ENCODE measurements around the gene MCC.

The MCC gene

DNA sequence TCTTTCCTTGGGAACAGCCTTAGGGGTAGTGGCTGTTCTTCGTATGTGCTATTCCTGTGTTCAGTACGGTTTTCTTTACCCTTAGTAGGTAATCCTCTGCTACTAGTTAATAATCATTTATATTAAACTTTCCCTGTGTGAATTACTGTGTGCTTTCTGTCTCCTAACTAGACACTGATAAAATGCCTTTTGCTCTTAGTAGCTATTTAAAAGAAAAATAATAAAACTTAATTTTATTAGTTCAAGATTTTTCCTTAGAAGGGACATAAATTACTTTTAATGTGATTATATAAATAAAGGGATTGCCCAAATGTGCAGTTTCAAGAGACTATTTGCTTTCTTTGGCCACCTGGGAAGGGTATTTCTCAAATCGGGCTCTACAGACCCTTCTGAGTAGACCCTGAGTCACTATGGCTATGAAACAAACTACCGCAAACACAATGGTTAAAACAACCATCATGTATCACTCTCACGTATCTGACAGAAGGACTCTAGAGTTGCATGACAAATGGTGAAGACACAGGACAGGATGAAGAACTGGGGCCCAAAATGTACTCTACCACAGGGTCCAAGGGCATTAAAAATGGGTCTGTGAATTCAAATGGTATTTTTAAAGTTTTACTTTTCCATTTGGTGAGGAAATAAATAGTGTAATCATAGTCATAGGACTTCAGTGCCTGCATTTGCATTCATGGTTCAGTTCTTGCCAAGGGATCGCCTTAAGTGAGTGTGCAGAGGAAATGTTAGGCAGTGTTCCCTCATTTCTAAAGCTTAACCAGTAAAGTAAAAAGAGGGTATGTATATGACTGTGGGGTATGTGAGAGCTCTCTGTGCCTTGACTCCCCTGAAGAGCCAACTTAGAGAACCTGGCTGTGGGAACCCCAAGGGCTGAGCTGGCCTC is 150.5 kb downstream of the MCC start:
- no peak for TF ChIP-seq CTCF (IDR thresholded peaks at IDR 0.05; ENCODE audit: low read depth, low read length)

GRCh38 chr5:113336975-113337374 is 151.3 kb downstream of the MCC start:
- TF ChIP-seq CTCF (IDR thresholded peaks at IDR 0.05; ENCODE audit: low read depth, low read length): peak; percentile 73
- Histone ChIP-seq H3K4me3 (ENCODE audit: low read depth, low read length) (no peak overlapping the region), H3K27ac (no peak overlapping the region), H3K9me3 (ENCODE audit: severe bottlenecking) (no peaks in the 10 kb centered on the region), H3K27me3 (ENCODE audit: insufficient read depth, low read depth, severe bottlenecking) (no peaks in the 10 kb centered on the region), H3K36me3 (no peaks in the 10 kb centered on the region)
- peak; percentile 37 for DNase-seq

More for the DNA sequence above, 150.5 kb downstream of the MCC start:
- no peak overlapping the region for H3K4me3 ChIP-seq (ENCODE audit: low read depth, low read length)
- DNase-seq: no peak
- H3K36me3 ChIP-seq: no peaks in the 10 kb centered on the region
- H3K9me3 ChIP-seq (ENCODE audit: severe bottlenecking): no peaks in the 10 kb centered on the region
- no peak overlapping the region for H3K27ac ChIP-seq
- H3K27me3 ChIP-seq (ENCODE audit: insufficient read depth, low read depth, severe bottlenecking): no peaks in the 10 kb centered on the region

- H3K27ac ChIP-seq: no peak overlapping the region
- H3K27me3 ChIP-seq (ENCODE audit: insufficient read depth, low read depth, severe bottlenecking): no peaks in the 10 kb centered on the region
- no peaks in the 10 kb centered on the region for H3K36me3 ChIP-seq
- H3K9me3 ChIP-seq (ENCODE audit: severe bottlenecking): no peaks in the 10 kb centered on the region
- no peak for DNase-seq
- TF ChIP-seq CTCF (IDR thresholded peaks at IDR 0.05; ENCODE audit: low read depth, low read length): no peak
- no peak overlapping the region for H3K4me3 ChIP-seq (ENCODE audit: low read depth, low read length)
Measured at GRCh38 chr5:113333411-113333810, 154.8 kb downstream of the MCC start.

DNA sequence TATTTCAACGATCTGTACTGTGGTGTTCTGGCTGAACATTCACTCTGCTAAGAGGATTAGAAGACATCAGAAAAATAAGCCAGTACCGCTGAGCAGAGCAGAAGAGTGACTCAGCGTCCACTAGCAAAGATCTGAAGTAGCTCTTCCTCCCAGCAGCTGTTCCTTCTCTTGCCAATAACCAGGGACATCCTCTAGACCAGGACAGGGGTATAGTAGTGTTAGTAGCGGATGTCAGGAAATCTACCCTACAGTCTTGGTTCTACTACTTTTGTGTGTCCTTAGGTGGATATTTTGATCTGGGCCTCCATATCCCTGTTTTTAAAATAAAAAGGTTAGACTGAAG is 157.1 kb downstream of the MCC start:
- H3K36me3 ChIP-seq: no peaks in the 10 kb centered on the region
- TF ChIP-seq CTCF (IDR thresholded peaks at IDR 0.05; ENCODE audit: low read depth, low read length): no peak
- DNase-seq: peak; percentile 65
- no peaks in the 10 kb centered on the region for H3K9me3 ChIP-seq (ENCODE audit: severe bottlenecking)
- peak overlapping the region; percentile 28 for H3K4me3 ChIP-seq (ENCODE audit: low read depth, low read length)
- peak overlapping the region; percentile 77 for H3K27ac ChIP-seq
- no peaks in the 10 kb centered on the region for H3K27me3 ChIP-seq (ENCODE audit: insufficient read depth, low read depth, severe bottlenecking)

- H3K4me3 ChIP-seq (ENCODE audit: low read depth, low read length): peak overlapping the region; percentile 28
- TF ChIP-seq CTCF (IDR thresholded peaks at IDR 0.05; ENCODE audit: low read depth, low read length): peak; percentile 36; the same call in 1 of the 2 replicates
- H3K36me3 ChIP-seq: no peaks in the 10 kb centered on the region
- peak overlapping the region; percentile 77 for H3K27ac ChIP-seq
- DNase-seq: no peak
- no peaks in the 10 kb centered on the region for H3K27me3 ChIP-seq (ENCODE audit: insufficient read depth, low read depth, severe bottlenecking)
- H3K9me3 ChIP-seq (ENCODE audit: severe bottlenecking): no peaks in the 10 kb centered on the region
Measured at GRCh38 chr5:113330533-113331208, 157.6 kb downstream of the MCC start.
